GM23338 (cell line): ENCODE results near the gene AMPD2.

Experiments
- CREB1 ChIP-seq: fragments of 250-450 bp; sonication (Bioruptor Pico); IDR thresholded peaks from 2 replicates; pipeline ENCODE4 v1.5.0; 2020; ENCODE audit warnings: low read depth, mild to moderate bottlenecking, moderate library complexity
- CTCF ChIP-seq, 2 experiments: fragments of 200-600 bp in 1 of 2; sonication (generic) in 1 of 2; conservative IDR thresholded peaks; 2 replicates each; pipeline versions ENCODE4 v1.5.1 to v1.6.1; 2016 to 2017; ENCODE audit warnings: antibody characterized with exemption in 2 of 2, low read depth in 2 of 2, mild to moderate bottlenecking in 2 of 2, moderate library complexity in 1 of 2
- ETS1 ChIP-seq: IDR thresholded peaks from 2 replicates; pipeline ENCODE4 v1.6.1; 2016; ENCODE audit warnings: antibody characterized with exemption
- EZH2 ChIP-seq: fragments of 200-600 bp; sonication (generic); IDR thresholded peaks from one replicate; pipeline ENCODE4 v1.8.0; 2017; ENCODE audit warnings: antibody characterized with exemption, mild to moderate bottlenecking, low read depth; ENCODE audit not compliant: unreplicated experiment
- EZH2phosphoT487 ChIP-seq: fragments of 200-600 bp; sonication (generic); IDR thresholded peaks from one replicate; pipeline ENCODE4 v1.8.1; 2018; ENCODE audit warnings: antibody characterized with exemption; ENCODE audit not compliant: unreplicated experiment
- JUNB ChIP-seq: IDR thresholded peaks from one replicate; pipeline ENCODE4 v1.6.1; 2016; ENCODE audit warnings: antibody characterized with exemption; ENCODE audit not compliant: unreplicated experiment
- NANOG ChIP-seq: IDR thresholded peaks from 2 replicates; pipeline ENCODE4 v1.6.1; 2016; ENCODE audit warnings: antibody characterized with exemption, borderline replicate concordance
- POLR2AphosphoS5 ChIP-seq: IDR thresholded peaks from 2 replicates; pipeline ENCODE4 v1.6.1; 2016; ENCODE audit warnings: antibody characterized with exemption, low read depth
- REST ChIP-seq: IDR thresholded peaks from one replicate; pipeline ENCODE4 v1.6.1; 2018; ENCODE audit warnings: antibody characterized with exemption; ENCODE audit not compliant: unreplicated experiment
- STAT1 ChIP-seq: IDR thresholded peaks from one replicate; pipeline ENCODE4 v1.6.1; 2016; ENCODE audit warnings: antibody characterized with exemption; ENCODE audit not compliant: unreplicated experiment
- ZNF114 ChIP-seq: fragments of 250-450 bp; sonication (Bioruptor Pico); IDR thresholded peaks from 2 replicates; pipeline ENCODE4 v1.5.0; 2020; ENCODE audit warnings: mild to moderate bottlenecking, moderate library complexity

- TF ChIP-seq CREB1 (CRISPR knock-in tag) = no peak
- no peak for TF ChIP-seq CTCF (conservative IDR thresholded peaks at IDR 0.05; ENCODE audit: low read depth in 2 of 2)
- TF ChIP-seq EZH2 = no peak
- no peak for TF ChIP-seq STAT1
- TF ChIP-seq EZH2phosphoT487 = no peak
- peak; percentile 51 for TF ChIP-seq POLR2AphosphoS5
- no peak for TF ChIP-seq JUNB
- no peak for TF ChIP-seq ETS1
- TF ChIP-seq REST = no peak
- no peak for TF ChIP-seq NANOG
- TF ChIP-seq ZNF114 (CRISPR knock-in tag) = no peak
Observed at GRCh38 chr1:109667452-109668122, 48.0 kb downstream of the AMPD2 start, which contains the start of gene GSTM2.
